H9 (cell line): ENCODE data around the gene TLE4. TPM values are rescaled to one million over a fixed set of nuclear protein-coding genes. Genes with fewer than 3 reads are reported as not detected.

Experiments used
- DNase-seq: peaks from one replicate; pipeline ENCODE4 v3.0.0-alpha.2; 2017
- H2AFZ ChIP-seq: one replicate; pipeline ENCODE4 v1.6.1; 2013; ENCODE audit warnings: mild to moderate bottlenecking, low read length, control low read depth, moderate library complexity
- H2AK5ac ChIP-seq: 2 replicates; pipeline ENCODE4 v1.6.1; 2013; ENCODE audit warnings: low read length, control low read depth, mixed read lengths; ENCODE audit not compliant: insufficient read length
- H2BK120ac ChIP-seq: one replicate; pipeline ENCODE4 v1.6.1; 2013; ENCODE audit warnings: low read depth, mild to moderate bottlenecking, low read length, control low read depth, inconsistent platforms; ENCODE audit not compliant: poor library complexity, severe bottlenecking
- H2BK12ac ChIP-seq: 2 replicates; pipeline ENCODE4 v1.6.1; 2013; ENCODE audit warnings: low read length, control low read depth, mixed read lengths, low read depth; ENCODE audit not compliant: insufficient read length
- H2BK15ac ChIP-seq: 2 replicates; pipeline ENCODE4 v1.6.1; 2013; ENCODE audit warnings: low read depth, low read length, control low read depth
- H2BK20ac ChIP-seq: one replicate; pipeline ENCODE4 v1.6.1; 2013; ENCODE audit warnings: low read depth, mild to moderate bottlenecking, low read length, control low read depth, inconsistent platforms; ENCODE audit not compliant: poor library complexity, severe bottlenecking
- H2BK5ac ChIP-seq: 2 replicates; pipeline ENCODE4 v1.6.1; 2013; ENCODE audit warnings: low read length, control low read depth, mixed read lengths; ENCODE audit not compliant: insufficient read length
- H3K14ac ChIP-seq: 2 replicates; pipeline ENCODE4 v1.6.1; 2013; ENCODE audit warnings: low read length, control low read depth; ENCODE audit not compliant: insufficient read depth
- H3K18ac ChIP-seq: 2 replicates; pipeline ENCODE4 v1.6.1; 2013; ENCODE audit warnings: low read depth, mild to moderate bottlenecking, mixed read lengths, low read length, control low read depth; ENCODE audit not compliant: insufficient read length
- H3K23ac ChIP-seq: 2 replicates; pipeline ENCODE4 v1.6.1; 2013; ENCODE audit warnings: low read length, control low read depth, mixed read lengths, low read depth; ENCODE audit not compliant: insufficient read length
- H3K23me2 ChIP-seq: 2 replicates; pipeline ENCODE4 v1.6.1; 2013; ENCODE audit warnings: low read depth, mild to moderate bottlenecking, mixed read lengths, low read length, control low read depth; ENCODE audit not compliant: insufficient read length, poor library complexity, severe bottlenecking
- H3K27ac ChIP-seq: 2 replicates; pipeline ENCODE4 v1.5.1; 2013; ENCODE audit warnings: low read length, control low read depth, mixed read lengths, low read depth; ENCODE audit not compliant: insufficient read length
- H3K27me3 ChIP-seq: 2 replicates; pipeline ENCODE4 v1.6.1; 2013; ENCODE audit warnings: low read length, control low read depth, inconsistent platforms; ENCODE audit not compliant: insufficient read depth
- H3K4ac ChIP-seq: 2 replicates; pipeline ENCODE4 v1.6.1; 2013; ENCODE audit warnings: low read depth, mild to moderate bottlenecking, control low read depth, inconsistent platforms, low read length, moderate library complexity
- H3K4me1 ChIP-seq: 2 replicates; pipeline ENCODE4 v1.6.1; 2013; ENCODE audit warnings: low read length, control low read depth, inconsistent platforms; ENCODE audit not compliant: insufficient read depth
- H3K4me2 ChIP-seq: 2 replicates; pipeline ENCODE4 v1.6.1; 2013; ENCODE audit warnings: low read length, control low read depth, mixed read lengths; ENCODE audit not compliant: insufficient read length, insufficient read depth
- H3K56ac ChIP-seq: 2 replicates; pipeline ENCODE4 v1.6.1; 2013; ENCODE audit warnings: low read depth, mild to moderate bottlenecking, mixed read lengths, low read length, control low read depth; ENCODE audit not compliant: insufficient read length
- H3K79me1 ChIP-seq: 2 replicates; pipeline ENCODE4 v1.6.1; 2013; ENCODE audit warnings: low read depth, mild to moderate bottlenecking, moderate library complexity, low read length, control low read depth, inconsistent platforms; ENCODE audit not compliant: insufficient read depth, poor library complexity, severe bottlenecking
- H3K79me2 ChIP-seq: 2 replicates; pipeline ENCODE4 v1.6.1; 2013; ENCODE audit warnings: low read length, control low read depth, inconsistent platforms; ENCODE audit not compliant: insufficient read depth
- H3K9ac ChIP-seq: 2 replicates; pipeline ENCODE4 v1.6.1; 2013; ENCODE audit warnings: low read length, control low read depth, mixed read lengths; ENCODE audit not compliant: insufficient read length; ENCODE audit errors: extremely low read depth
- H3K9me3 ChIP-seq: one replicate; pipeline ENCODE4 v1.6.1; 2013; ENCODE audit warnings: low read depth, low read length, inconsistent platforms; ENCODE audit not compliant: control insufficient read depth
- H3T11ph ChIP-seq: one replicate; pipeline ENCODE4 v1.6.1; 2013; ENCODE audit warnings: mild to moderate bottlenecking, low read length, control low read depth, inconsistent platforms
- H4K20me1 ChIP-seq: one replicate; pipeline ENCODE4 v1.6.1; 2013; ENCODE audit not compliant: control insufficient read depth, insufficient read length, insufficient read depth
- H4K5ac ChIP-seq: 2 replicates; pipeline ENCODE4 v1.6.1; 2013; ENCODE audit warnings: low read depth, mild to moderate bottlenecking, mixed read lengths, low read length, control low read depth; ENCODE audit not compliant: insufficient read length
- H4K8ac ChIP-seq: replicated peaks from 2 replicates; pipeline ENCODE4 v1.6.1; 2013; ENCODE audit warnings: low read length, control low read depth, mixed read lengths, low read depth; ENCODE audit not compliant: insufficient read length
- H4K91ac ChIP-seq: 2 replicates; pipeline ENCODE4 v1.6.1; 2013; ENCODE audit warnings: low read depth, mild to moderate bottlenecking, moderate library complexity, mixed read lengths, low read length, control low read depth; ENCODE audit not compliant: insufficient read length
- H3K27ac Mint-ChIP-seq, 3 experiments: 2 replicates in 2 of 3; 3 replicates in 1 of 3; pipeline ENCODE4 v1.8.0; 2020 to 2021; ENCODE audit warnings: mixed read lengths in 3 of 3, mild to moderate bottlenecking in 1 of 3, moderate library complexity in 1 of 3
- H3K27me3 Mint-ChIP-seq: 2 replicates; pipeline ENCODE4 v1.8.0; 2021; ENCODE audit warnings: low read depth, mild to moderate bottlenecking, moderate library complexity, mixed read lengths
- H3K36me3 Mint-ChIP-seq, 3 experiments: 2 replicates in 2 of 3; 3 replicates in 1 of 3; pipeline ENCODE4 v1.8.0; 2020 to 2021; ENCODE audit warnings: low read depth in 3 of 3, mixed read lengths in 3 of 3; ENCODE audit not compliant: insufficient read depth in 1 of 3
- H3K4me1 Mint-ChIP-seq, 2 experiments: 2 replicates each; pipeline ENCODE4 v1.8.0; 2020; ENCODE audit warnings: mixed read lengths in 2 of 2
- H3K4me3 Mint-ChIP-seq, 2 experiments: 2 replicates in 1 of 2; 3 replicates in 1 of 2; pipeline ENCODE4 v1.8.0; 2020 to 2021; ENCODE audit warnings: mild to moderate bottlenecking in 2 of 2, mixed read lengths in 2 of 2, moderate library complexity in 1 of 2
- H3K9me3 Mint-ChIP-seq, 2 experiments: 2 replicates in 1 of 2; 3 replicates in 1 of 2; pipeline ENCODE4 v1.8.0; 2020; ENCODE audit warnings: mild to moderate bottlenecking in 2 of 2, mixed read lengths in 2 of 2, moderate library complexity in 1 of 2
- WGBS: extraction: QIAGEN DNeasy Blood & Tissue Kit; methylation state at CpG from one replicate; pipeline ENCODE4 v1.1.7; 2013; ENCODE audit warnings: missing lambda C conversion rate, low lambda C conversion rate, mixed read lengths; ENCODE audit not compliant: insufficient read length; ENCODE audit errors: extremely low coverage; 5-methylcytosine and 5-hydroxymethylcytosine counted together
- total RNA-seq: library from RNA; stranded (reverse); gene quantifications from 2 replicates; pipeline ENCODE4 v1.2.1, GENCODE V29; 2021
- TF ChIP-seq, protein P1 (sequence below): fragments of 200-600 bp; sonication (generic); conservative IDR thresholded peaks from 3 replicates; pipeline ENCODE4 v1.8.0; 2021; ENCODE audit warnings: antibody characterized with exemption, mild to moderate bottlenecking

Gene TLE4
- total RNA-seq, 1 experiment from 2014 or later: 35.1 TPM

DNA sequence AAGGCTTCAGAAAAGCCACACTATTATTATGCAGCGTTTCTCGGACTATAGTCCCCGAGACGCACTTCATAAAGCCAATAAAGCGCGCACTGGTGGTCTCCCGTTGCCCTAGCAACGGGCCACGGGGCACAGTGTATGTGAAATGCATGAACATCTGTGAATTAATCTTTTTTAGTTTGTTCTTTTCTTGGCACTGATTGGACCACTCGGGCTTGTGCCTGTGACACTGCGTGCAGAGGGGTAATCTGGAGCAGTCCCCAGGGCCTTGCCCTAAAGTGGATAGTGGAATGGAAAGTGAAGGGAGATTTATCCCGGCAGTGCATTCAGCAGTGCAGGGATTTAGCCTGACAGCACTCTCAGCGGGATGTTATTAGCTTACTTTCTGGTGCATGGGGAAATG is 92.1 kb downstream of the TLE4 start:
- Histone ChIP-seq H3K23me2 (no peaks in the 10 kb centered on the region), H3K27ac (no peak overlapping the region), H3K9me3 (no peaks in the 10 kb centered on the region), H2BK5ac (no peak overlapping the region), H2BK20ac (no peak overlapping the region), H4K8ac (no peak overlapping the region), H3K14ac (no peak overlapping the region), H3K79me2 (no peaks in the 10 kb centered on the region), H2AFZ (no peak overlapping the region), H2AK5ac (no peak overlapping the region), H3K56ac (no peak overlapping the region), H3K4me1 (peaks cover 17% of the 10 kb centered on the region), H4K5ac (no peak overlapping the region), H3K27me3 (no peaks in the 10 kb centered on the region), H3K4me2 (no peak overlapping the region), H3K4ac (no peak overlapping the region), H3K23ac (no peak overlapping the region), H4K91ac (no peak overlapping the region), H3K9ac (no peak overlapping the region), H3K79me1 (no peaks in the 10 kb centered on the region), H2BK120ac (no peak overlapping the region), H4K20me1 (no peaks in the 10 kb centered on the region), H2BK12ac (no peak overlapping the region), H3K18ac (no peak overlapping the region), H2BK15ac (no peak overlapping the region), H3T11ph (no peak overlapping the region)
- peak overlapping the region in 1 of 2 experiments; percentile 54; a peak in 3 of 5 replicates for H3K4me3 Mint-ChIP-seq
- H3K27me3 Mint-ChIP-seq: no peaks in the 10 kb centered on the region
- TF ChIP-seq, protein P1, sequence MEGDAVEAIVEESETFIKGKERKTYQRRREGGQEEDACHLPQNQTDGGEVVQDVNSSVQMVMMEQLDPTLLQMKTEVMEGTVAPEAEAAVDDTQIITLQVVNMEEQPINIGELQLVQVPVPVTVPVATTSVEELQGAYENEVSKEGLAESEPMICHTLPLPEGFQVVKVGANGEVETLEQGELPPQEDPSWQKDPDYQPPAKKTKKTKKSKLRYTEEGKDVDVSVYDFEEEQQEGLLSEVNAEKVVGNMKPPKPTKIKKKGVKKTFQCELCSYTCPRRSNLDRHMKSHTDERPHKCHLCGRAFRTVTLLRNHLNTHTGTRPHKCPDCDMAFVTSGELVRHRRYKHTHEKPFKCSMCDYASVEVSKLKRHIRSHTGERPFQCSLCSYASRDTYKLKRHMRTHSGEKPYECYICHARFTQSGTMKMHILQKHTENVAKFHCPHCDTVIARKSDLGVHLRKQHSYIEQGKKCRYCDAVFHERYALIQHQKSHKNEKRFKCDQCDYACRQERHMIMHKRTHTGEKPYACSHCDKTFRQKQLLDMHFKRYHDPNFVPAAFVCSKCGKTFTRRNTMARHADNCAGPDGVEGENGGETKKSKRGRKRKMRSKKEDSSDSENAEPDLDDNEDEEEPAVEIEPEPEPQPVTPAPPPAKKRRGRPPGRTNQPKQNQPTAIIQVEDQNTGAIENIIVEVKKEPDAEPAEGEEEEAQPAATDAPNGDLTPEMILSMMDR: no peak
- no peak for DNase-seq
- H3K9me3 Mint-ChIP-seq: no peaks in the 10 kb centered on the region
- H3K36me3 Mint-ChIP-seq: no peaks in the 10 kb centered on the region
- peak overlapping the region in 2 of 3 experiments; percentile 42 to 78; a peak in 5 of 7 replicates for H3K27ac Mint-ChIP-seq
- peaks cover 57 to 75% of the 10 kb centered on the region in 2 experiments for H3K4me1 Mint-ChIP-seq
- no CpG with 5 or more reads among the region's 13 CpGs for WGBS
